Neutrophil (primary cell): Measurements from ENCODE around the gene TTC9C.
A peak's percentile ranks its signal among the peaks of the same experiment; 100 is the strongest.

Source experiments
- H3K27ac ChIP-seq: fragments of 200-600 bp; sonication (generic); 2 replicates; pipeline ENCODE4 v1.5.1; 2016; ENCODE audit warnings: mild to moderate bottlenecking, moderate library complexity
- H3K27me3 ChIP-seq: fragments of 200-600 bp; sonication (generic); 2 replicates; pipeline ENCODE4 v1.6.0; 2016; ENCODE audit warnings: mild to moderate bottlenecking
- H3K36me3 ChIP-seq: fragments of 200-600 bp; sonication (generic); 2 replicates; pipeline ENCODE4 v1.5.1; 2017
- H3K4me1 ChIP-seq, 2 experiments: fragments of 200-600 bp in 1 of 2; sonication (generic) in 1 of 2; 1 replicate in 1 of 2; 2 replicates in 1 of 2; pipeline versions ENCODE4 v1.5.1 to v1.6.1; 2013 to 2016; ENCODE audit warnings: low read depth in 1 of 2, low read length in 1 of 2, mild to moderate bottlenecking in 1 of 2, moderate library complexity in 1 of 2; ENCODE audit not compliant: control insufficient read depth in 1 of 2, insufficient read depth in 1 of 2
- H3K4me3 ChIP-seq, 2 experiments: fragments of 200-600 bp in 1 of 2; sonication (generic) in 1 of 2; 1 replicate in 1 of 2; 2 replicates in 1 of 2; pipeline ENCODE4 v1.5.1; 2013 to 2016; ENCODE audit warnings: low read depth in 1 of 2, low read length in 1 of 2, mild to moderate bottlenecking in 1 of 2, moderate library complexity in 1 of 2
- H3K9me3 ChIP-seq: fragments of 200-600 bp; sonication (generic); 2 replicates; pipeline ENCODE4 v1.5.1; 2016
- CTCF ChIP-seq: fragments of 200-600 bp; sonication (generic); IDR thresholded peaks from 2 replicates; pipeline ENCODE4 v1.5.1; 2016; ENCODE audit warnings: antibody characterized with exemption

TTC9C gene

GRCh38 chr11:62775646-62776045, 47.4 kb downstream of the TTC9C start:
- peaks cover 24% of the 10 kb centered on the region in 2 experiments for H3K4me1 ChIP-seq
- no peak overlapping the region for H3K4me3 ChIP-seq
- no peaks in the 10 kb centered on the region for H3K27me3 ChIP-seq
- peak overlapping the region; percentile 76 for H3K27ac ChIP-seq
- no peak for TF ChIP-seq CTCF
- H3K9me3 ChIP-seq = no peaks in the 10 kb centered on the region
- peaks cover 4% of the 10 kb centered on the region for H3K36me3 ChIP-seq

- H3K4me1 ChIP-seq = peaks cover 11 to 13% of the 10 kb centered on the region in 2 experiments
- no peak overlapping the region for H3K27ac ChIP-seq
- H3K36me3 ChIP-seq = peaks cover 4% of the 10 kb centered on the region
- no peak overlapping the region for H3K4me3 ChIP-seq
- H3K27me3 ChIP-seq = no peaks in the 10 kb centered on the region
- no peak for TF ChIP-seq CTCF
- H3K9me3 ChIP-seq = no peaks in the 10 kb centered on the region
Observed at GRCh38 chr11:62777389-62777788, 49.1 kb downstream of the TTC9C start.

- no peak for TF ChIP-seq CTCF
- Histone ChIP-seq H3K4me3 (no peak overlapping the region), H3K27me3 (no peaks in the 10 kb centered on the region), H3K4me1 (peaks cover 11 to 13% of the 10 kb centered on the region in 2 experiments), H3K9me3 (no peaks in the 10 kb centered on the region), H3K36me3 (peaks cover 4% of the 10 kb centered on the region), H3K27ac (no peak overlapping the region)
Observed at GRCh38 chr11:62778441-62778840, 50.2 kb downstream of the TTC9C start.

GRCh38 chr11:62782753-62783152, 54.5 kb downstream of the TTC9C start:
- Histone ChIP-seq H3K27me3 (no peaks in the 10 kb centered on the region), H3K9me3 (no peaks in the 10 kb centered on the region), H3K27ac (no peak overlapping the region), H3K36me3 (peaks cover 4% of the 10 kb centered on the region), H3K4me3 (no peak overlapping the region), H3K4me1 (peaks cover 12 to 14% of the 10 kb centered on the region in 2 experiments)
- TF ChIP-seq CTCF = no peak

GRCh38 chr11:62786318-62787004, 58.2 kb downstream of the TTC9C start:
- Histone ChIP-seq H3K27me3 (no peaks in the 10 kb centered on the region), H3K4me1 (peaks cover 34 to 42% of the 10 kb centered on the region in 2 experiments), H3K4me3 (peak overlapping the region; percentile 86 to 90), H3K36me3 (peaks cover 13% of the 10 kb centered on the region), H3K9me3 (no peaks in the 10 kb centered on the region), H3K27ac (peak overlapping the region; percentile 91)
- TF ChIP-seq CTCF = peak; percentile 96
